ENCODE data around the gene CYREN. TPM values are rescaled to one million over a fixed set of nuclear protein-coding genes. Genes with fewer than 3 reads are reported as not detected.

CYREN gene
- total RNA-seq, 4 donors from 2014 or later, result 40.3 to 54.4 (median 46.8) TPM

DNA sequence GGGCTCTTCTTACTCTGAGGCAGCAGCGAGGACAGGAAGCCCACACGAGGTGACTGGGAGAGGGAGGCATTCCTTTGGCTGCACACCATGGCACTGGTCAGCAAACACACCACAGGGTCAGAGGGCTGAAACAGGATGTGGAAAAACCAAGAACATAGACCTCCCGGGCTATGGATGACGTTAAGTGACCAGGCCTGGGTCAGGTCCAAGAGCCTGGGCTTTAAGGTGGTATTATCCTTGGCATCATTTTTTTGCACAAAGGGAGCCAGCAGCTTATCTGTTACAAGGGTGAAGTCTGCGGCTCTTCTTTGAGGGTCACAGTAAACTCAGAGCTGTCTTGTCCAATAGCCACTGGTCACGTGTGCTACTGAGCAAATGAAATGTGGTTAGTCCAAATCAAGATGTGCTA is 33.8 kb upstream of the CYREN start:
- Histone ChIP-seq H3K27ac (no peak overlapping the region), H3K36me3 (peaks cover 0 to 18% of the 10 kb centered on the region in 2 donors), H3K4me1 (no peaks in the 10 kb centered on the region), H3K9me3 (no peaks in the 10 kb centered on the region), H3K27me3 (no peaks in the 10 kb centered on the region), H3K4me3 (replicated peaks in 1 of 3) (no peak overlapping the region)
- intact Hi-C loops (cut with DNase I), result no loop called here
- TF ChIP-seq, protein P1, sequence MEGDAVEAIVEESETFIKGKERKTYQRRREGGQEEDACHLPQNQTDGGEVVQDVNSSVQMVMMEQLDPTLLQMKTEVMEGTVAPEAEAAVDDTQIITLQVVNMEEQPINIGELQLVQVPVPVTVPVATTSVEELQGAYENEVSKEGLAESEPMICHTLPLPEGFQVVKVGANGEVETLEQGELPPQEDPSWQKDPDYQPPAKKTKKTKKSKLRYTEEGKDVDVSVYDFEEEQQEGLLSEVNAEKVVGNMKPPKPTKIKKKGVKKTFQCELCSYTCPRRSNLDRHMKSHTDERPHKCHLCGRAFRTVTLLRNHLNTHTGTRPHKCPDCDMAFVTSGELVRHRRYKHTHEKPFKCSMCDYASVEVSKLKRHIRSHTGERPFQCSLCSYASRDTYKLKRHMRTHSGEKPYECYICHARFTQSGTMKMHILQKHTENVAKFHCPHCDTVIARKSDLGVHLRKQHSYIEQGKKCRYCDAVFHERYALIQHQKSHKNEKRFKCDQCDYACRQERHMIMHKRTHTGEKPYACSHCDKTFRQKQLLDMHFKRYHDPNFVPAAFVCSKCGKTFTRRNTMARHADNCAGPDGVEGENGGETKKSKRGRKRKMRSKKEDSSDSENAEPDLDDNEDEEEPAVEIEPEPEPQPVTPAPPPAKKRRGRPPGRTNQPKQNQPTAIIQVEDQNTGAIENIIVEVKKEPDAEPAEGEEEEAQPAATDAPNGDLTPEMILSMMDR (IDR thresholded peaks at IDR 0.05), result no peak
- no peak for TF ChIP-seq POLR2A (IDR thresholded peaks at IDR 0.05)
- 70 to 85% methylated on average over 6 of the region's 6 CpGs for WGBS, 2 donors
- DNase-seq, result no peak

DNA sequence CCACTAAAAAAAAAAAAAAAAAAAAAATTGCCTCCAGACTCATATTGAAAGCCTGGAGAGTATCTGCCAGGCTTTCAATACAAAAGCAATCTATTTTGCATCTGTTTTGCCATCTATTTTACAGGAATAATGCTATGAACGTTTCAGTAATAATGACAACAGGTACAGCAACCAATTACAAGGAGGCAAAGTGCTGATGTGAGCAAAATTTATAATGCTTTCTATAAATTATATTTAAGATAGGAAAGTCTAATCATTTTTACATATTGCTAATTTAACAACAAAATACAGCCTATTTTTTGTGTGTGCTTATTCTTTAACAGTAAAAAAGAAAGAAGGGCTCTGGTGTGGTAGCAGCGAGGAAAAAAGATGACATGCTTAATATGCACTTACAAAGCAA is 30.8 kb upstream of the CYREN start:
- intact Hi-C loops (cut with DNase I), result no loop called here
- WGBS, 2 donors, result 84 to 89% methylated on average over 2 of the region's 2 CpGs
- peaks cover 10 to 34% of the 10 kb centered on the region in 2 donors for H3K36me3 ChIP-seq
- H3K9me3 ChIP-seq, result no peaks in the 10 kb centered on the region
- H3K4me3 ChIP-seq (replicated peaks in 1 of 3), result no peak overlapping the region
- TF ChIP-seq, protein P1 (IDR thresholded peaks at IDR 0.05), result no peak
- TF ChIP-seq POLR2A (IDR thresholded peaks at IDR 0.05), result no peak
- H3K27ac ChIP-seq, result no peak overlapping the region
- no peaks in the 10 kb centered on the region for H3K27me3 ChIP-seq
- no peaks in the 10 kb centered on the region for H3K4me1 ChIP-seq
- no peak for DNase-seq

DNA sequence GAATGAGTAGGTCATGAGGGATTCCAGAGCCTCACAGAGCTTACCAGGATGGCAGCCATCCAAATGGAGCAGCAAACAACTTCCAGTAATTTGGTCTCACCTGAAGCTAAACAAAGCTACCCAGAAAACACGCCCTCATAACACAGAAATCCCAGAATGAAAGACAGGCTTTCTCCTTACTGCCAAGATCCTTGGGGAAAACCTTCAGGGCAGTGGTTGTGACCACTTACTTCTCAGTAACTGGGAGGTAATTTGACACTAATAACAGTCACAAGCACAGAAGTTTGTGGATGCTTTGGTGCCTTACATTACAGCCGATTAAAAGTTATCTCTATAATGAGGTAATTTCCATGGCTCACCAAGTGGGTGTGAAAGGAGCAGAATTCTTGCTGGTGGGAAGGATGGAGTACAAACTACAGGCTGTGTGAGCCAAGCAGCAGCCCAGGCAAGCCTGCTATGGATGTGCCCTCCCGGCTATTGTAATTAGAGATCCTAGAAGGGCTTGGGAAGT is 30.4 kb upstream of the CYREN start:
- intact Hi-C loops (cut with DNase I), result no loop called here
- H3K4me1 ChIP-seq, result no peaks in the 10 kb centered on the region
- WGBS, 2 donors, result 81 to 89% methylated on average over 3 of the region's 3 CpGs
- no peak for DNase-seq
- H3K4me3 ChIP-seq (replicated peaks in 1 of 3), result no peak overlapping the region
- H3K27ac ChIP-seq, result no peak overlapping the region
- H3K36me3 ChIP-seq, result peaks cover 13 to 37% of the 10 kb centered on the region in 2 donors
- no peaks in the 10 kb centered on the region for H3K27me3 ChIP-seq
- no peak for TF ChIP-seq POLR2A (IDR thresholded peaks at IDR 0.05)
- TF ChIP-seq, protein P1 (IDR thresholded peaks at IDR 0.05), result no peak
- H3K9me3 ChIP-seq, result no peaks in the 10 kb centered on the region

DNA sequence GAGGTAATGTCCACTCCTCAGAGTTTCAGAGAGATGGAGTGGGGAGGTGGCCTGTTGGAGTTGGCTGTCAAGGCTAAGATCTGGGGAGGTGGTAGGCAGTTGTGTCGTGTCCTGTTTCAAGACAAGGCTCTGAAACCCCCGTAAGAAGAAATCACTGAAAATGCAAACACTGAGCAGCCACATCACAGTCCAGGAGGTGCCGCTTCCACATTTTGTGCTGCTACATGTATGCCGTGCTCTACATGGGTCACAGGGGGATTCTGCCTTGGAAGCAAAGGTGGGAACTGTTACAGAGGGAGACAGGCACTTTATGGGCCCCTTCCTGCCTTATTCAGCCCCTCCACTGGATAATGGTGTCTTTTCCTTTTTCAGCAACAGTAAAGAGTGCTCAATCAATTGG is 28.9 kb upstream of the CYREN start:
- Histone ChIP-seq H3K36me3 (peaks cover 13 to 37% of the 10 kb centered on the region in 2 donors), H3K4me3 (replicated peaks in 1 of 3) (no peak overlapping the region), H3K4me1 (no peaks in the 10 kb centered on the region), H3K9me3 (no peaks in the 10 kb centered on the region), H3K27ac (no peak overlapping the region), H3K27me3 (no peaks in the 10 kb centered on the region)
- WGBS, 2 donors, result 90 to 91% methylated on average over 4 of the region's 4 CpGs
- intact Hi-C loops (cut with DNase I), result no loop called here
- DNase-seq, result no peak
- TF ChIP-seq, protein P1 (IDR thresholded peaks at IDR 0.05), result no peak
- no peak for TF ChIP-seq POLR2A (IDR thresholded peaks at IDR 0.05)

DNA sequence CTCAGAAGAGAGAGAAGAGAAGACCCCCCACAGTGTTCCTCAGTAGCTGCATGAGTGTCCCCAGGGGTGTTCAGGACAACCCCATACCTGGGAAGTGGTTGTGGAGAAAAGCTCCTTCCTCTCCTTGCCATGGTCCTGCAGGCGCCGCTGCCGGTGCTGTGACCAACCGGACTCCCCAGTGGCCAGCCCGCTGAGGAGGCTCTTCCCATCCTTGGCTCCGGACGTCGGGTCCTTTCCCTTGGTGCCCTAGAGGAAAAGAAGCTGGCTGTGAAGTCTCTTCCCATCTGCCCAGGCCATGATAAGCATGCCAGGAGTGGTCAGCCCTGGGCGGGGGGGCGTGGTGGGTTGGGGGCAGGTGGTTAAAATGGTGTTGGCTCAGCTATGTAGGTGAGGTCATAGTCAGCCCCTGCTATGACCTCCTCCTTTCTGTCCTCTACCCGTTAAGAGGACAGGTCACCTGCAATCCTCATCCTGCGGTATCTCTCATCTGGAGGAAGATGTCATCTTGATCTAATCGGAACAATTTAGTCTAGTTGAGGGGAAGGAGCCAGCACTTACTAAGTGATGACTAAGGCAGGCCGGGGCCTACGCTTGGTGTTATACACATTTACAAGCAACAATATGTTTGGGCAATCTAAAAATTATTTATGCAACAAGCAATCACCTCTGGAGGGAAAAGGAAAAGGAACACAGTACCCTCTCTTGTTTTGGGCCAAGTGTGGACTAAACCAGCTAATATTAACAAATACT is 27.6 kb upstream of the CYREN start:
- TF ChIP-seq, protein P1 (IDR thresholded peaks at IDR 0.05), result no peak
- no peak for TF ChIP-seq POLR2A (IDR thresholded peaks at IDR 0.05)
- no peak overlapping the region for H3K27ac ChIP-seq
- DNase-seq, result no peak
- intact Hi-C loops (cut with DNase I), result no loop called here
- WGBS, 2 donors, result 95 to 96% methylated on average over 15 of the region's 15 CpGs
- H3K9me3 ChIP-seq, result no peaks in the 10 kb centered on the region
- no peak overlapping the region for H3K4me3 ChIP-seq (replicated peaks in 1 of 3)
- no peaks in the 10 kb centered on the region for H3K27me3 ChIP-seq
- H3K36me3 ChIP-seq, result peaks cover 19 to 38% of the 10 kb centered on the region in 2 donors
- H3K4me1 ChIP-seq, result no peaks in the 10 kb centered on the region

Measured in thyroid gland (tissue), 4 donors.